ENCODE measurements around the gene STAB2.

The STAB2 gene

GRCh38 chr12:103737881-103738280 is 150.8 kb downstream of the STAB2 start:
- Histone ChIP-seq H3K36me3 (ENCODE audit: insufficient read depth, low read length) (no peaks in the 10 kb centered on the region), H3K4me3 (no peak overlapping the region), H3K27ac (no peak overlapping the region), H3K9ac (ENCODE audit: insufficient read length) (no peak overlapping the region), H3K9me3 (ENCODE audit: low read depth, low read length) (no peaks in the 10 kb centered on the region)
- no peak for DNase-seq (ENCODE audit: low read depth, low spot score)
- TF ChIP-seq FOXP2 (optimal IDR thresholded peaks at IDR 0.05; ENCODE audit: control extremely low read depth, extremely low read length, insufficient read depth) (no peak), POLR2AphosphoS5 (IDR thresholded peaks at IDR 0.05; ENCODE audit: borderline replicate concordance, low read depth, low read length) (no peak), EZH2 (IDR thresholded peaks at IDR 0.05) (no peak)

DNA sequence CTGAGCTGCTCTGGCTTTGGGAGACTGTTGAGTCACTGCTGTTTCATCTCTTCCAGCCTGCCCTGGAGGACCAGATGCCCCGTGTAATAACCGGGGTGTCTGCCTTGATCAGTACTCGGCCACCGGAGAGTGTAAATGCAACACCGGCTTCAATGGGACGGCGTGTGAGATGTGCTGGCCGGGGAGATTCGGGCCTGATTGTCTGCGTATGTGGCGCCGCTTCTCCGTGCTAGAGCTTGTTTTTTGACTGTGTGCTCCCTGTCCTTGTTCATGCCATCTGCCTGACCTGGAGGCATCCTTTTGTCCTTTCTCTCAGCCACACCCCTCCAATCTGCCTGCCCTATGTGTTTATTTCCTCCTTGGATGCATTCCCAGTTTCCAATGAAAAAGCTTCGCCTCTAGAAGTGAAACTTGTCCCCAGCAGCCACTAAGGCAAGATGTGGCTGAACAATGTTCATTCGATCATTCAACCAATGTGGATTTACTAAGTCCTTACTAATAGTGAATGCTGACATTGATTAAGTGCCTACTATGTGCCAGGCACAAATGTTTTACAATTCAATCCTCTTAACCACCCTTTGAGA is 155.4 kb downstream of the STAB2 start:
- no peak overlapping the region for H3K27ac ChIP-seq
- no peak for TF ChIP-seq FOXP2 (optimal IDR thresholded peaks at IDR 0.05; ENCODE audit: control extremely low read depth, extremely low read length, insufficient read depth)
- TF ChIP-seq EZH2 (IDR thresholded peaks at IDR 0.05), result no peak
- no peak for TF ChIP-seq POLR2AphosphoS5 (IDR thresholded peaks at IDR 0.05; ENCODE audit: borderline replicate concordance, low read depth, low read length)

GRCh38 chr12:103743788-103744187 is 156.7 kb downstream of the STAB2 start:
- Histone ChIP-seq H3K36me3 (ENCODE audit: insufficient read depth, low read length) (no peaks in the 10 kb centered on the region), H3K9ac (ENCODE audit: insufficient read length) (no peak overlapping the region), H3K4me3 (no peak overlapping the region), H3K9me3 (ENCODE audit: low read depth, low read length) (no peaks in the 10 kb centered on the region), H3K27ac (no peak overlapping the region)
- DNase-seq (ENCODE audit: low read depth, low spot score), result no peak
- no peak for TF ChIP-seq FOXP2 (optimal IDR thresholded peaks at IDR 0.05; ENCODE audit: control extremely low read depth, extremely low read length, insufficient read depth)
- no peak for TF ChIP-seq POLR2AphosphoS5 (IDR thresholded peaks at IDR 0.05; ENCODE audit: borderline replicate concordance, low read depth, low read length)
- no peak for TF ChIP-seq EZH2 (IDR thresholded peaks at IDR 0.05)

More for the DNA sequence above, 155.4 kb downstream of the STAB2 start:
- Histone ChIP-seq H3K4me3 (no peak overlapping the region), H3K36me3 (ENCODE audit: insufficient read depth, low read length) (no peaks in the 10 kb centered on the region), H3K9ac (ENCODE audit: insufficient read length) (no peak overlapping the region), H3K9me3 (ENCODE audit: low read depth, low read length) (no peaks in the 10 kb centered on the region)
- no peak for DNase-seq (ENCODE audit: low read depth, low spot score)

- no peak for DNase-seq (ENCODE audit: low read depth, low spot score)
- no peak overlapping the region for H3K9ac ChIP-seq (ENCODE audit: insufficient read length)
Measured at GRCh38 chr12:103745962-103746361, 158.9 kb downstream of the STAB2 start.

GRCh38 chr12:103748002-103748401 is 160.9 kb downstream of the STAB2 start:
- H3K27ac ChIP-seq, result no peak overlapping the region
- no peaks in the 10 kb centered on the region for H3K36me3 ChIP-seq (ENCODE audit: insufficient read depth, low read length)
- H3K4me3 ChIP-seq, result no peak overlapping the region
- TF ChIP-seq POLR2AphosphoS5 (IDR thresholded peaks at IDR 0.05; ENCODE audit: borderline replicate concordance, low read depth, low read length), result no peak
- TF ChIP-seq FOXP2 (optimal IDR thresholded peaks at IDR 0.05; ENCODE audit: control extremely low read depth, extremely low read length, insufficient read depth), result no peak
- TF ChIP-seq EZH2 (IDR thresholded peaks at IDR 0.05), result no peak
- H3K9me3 ChIP-seq (ENCODE audit: low read depth, low read length), result no peaks in the 10 kb centered on the region
- DNase-seq (ENCODE audit: low read depth, low spot score), result no peak
- no peak overlapping the region for H3K9ac ChIP-seq (ENCODE audit: insufficient read length)

More at GRCh38 chr12:103745962-103746361, 158.9 kb downstream of the STAB2 start:
- no peaks in the 10 kb centered on the region for H3K36me3 ChIP-seq (ENCODE audit: insufficient read depth, low read length)
- H3K27ac ChIP-seq, result no peak overlapping the region
- no peaks in the 10 kb centered on the region for H3K9me3 ChIP-seq (ENCODE audit: low read depth, low read length)
- H3K4me3 ChIP-seq, result no peak overlapping the region
- TF ChIP-seq FOXP2 (optimal IDR thresholded peaks at IDR 0.05; ENCODE audit: control extremely low read depth, extremely low read length, insufficient read depth) (no peak), POLR2AphosphoS5 (IDR thresholded peaks at IDR 0.05; ENCODE audit: borderline replicate concordance, low read depth, low read length) (no peak), EZH2 (IDR thresholded peaks at IDR 0.05) (no peak)

DNA sequence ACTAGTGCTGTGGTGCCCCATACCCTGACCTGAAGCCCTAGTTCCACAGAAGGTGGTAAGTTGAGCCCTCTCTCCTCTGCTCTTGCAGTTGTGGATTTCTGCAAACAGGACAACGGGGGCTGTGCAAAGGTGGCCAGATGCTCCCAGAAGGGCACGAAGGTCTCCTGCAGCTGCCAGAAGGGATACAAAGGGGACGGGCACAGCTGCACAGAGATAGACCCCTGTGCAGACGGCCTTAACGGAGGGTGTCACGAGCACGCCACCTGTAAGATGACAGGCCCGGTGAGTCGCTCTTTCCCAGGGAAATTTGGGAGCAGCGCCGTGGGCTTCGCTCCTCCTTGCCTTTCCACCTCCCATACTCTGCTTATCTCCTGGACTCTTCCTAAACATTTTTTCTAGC is 161.8 kb downstream of the STAB2 start:
- no peaks in the 10 kb centered on the region for H3K9me3 ChIP-seq (ENCODE audit: low read depth, low read length)
- TF ChIP-seq POLR2AphosphoS5 (IDR thresholded peaks at IDR 0.05; ENCODE audit: borderline replicate concordance, low read depth, low read length) (no peak), FOXP2 (optimal IDR thresholded peaks at IDR 0.05; ENCODE audit: control extremely low read depth, extremely low read length, insufficient read depth) (no peak), EZH2 (IDR thresholded peaks at IDR 0.05) (no peak)
- H3K4me3 ChIP-seq, result no peak overlapping the region
- DNase-seq (ENCODE audit: low read depth, low spot score), result no peak
- no peaks in the 10 kb centered on the region for H3K36me3 ChIP-seq (ENCODE audit: insufficient read depth, low read length)
- H3K27ac ChIP-seq, result no peak overlapping the region
- H3K9ac ChIP-seq (ENCODE audit: insufficient read length), result no peak overlapping the region

GRCh38 chr12:103751171-103751570 is 164.1 kb downstream of the STAB2 start:
- TF ChIP-seq EZH2 (IDR thresholded peaks at IDR 0.05), result no peak
- TF ChIP-seq POLR2AphosphoS5 (IDR thresholded peaks at IDR 0.05; ENCODE audit: borderline replicate concordance, low read depth, low read length), result no peak
- no peak for TF ChIP-seq FOXP2 (optimal IDR thresholded peaks at IDR 0.05; ENCODE audit: control extremely low read depth, extremely low read length, insufficient read depth)
- H3K9me3 ChIP-seq (ENCODE audit: low read depth, low read length), result no peaks in the 10 kb centered on the region
- H3K4me3 ChIP-seq, result no peak overlapping the region
- no peaks in the 10 kb centered on the region for H3K36me3 ChIP-seq (ENCODE audit: insufficient read depth, low read length)
- DNase-seq (ENCODE audit: low read depth, low spot score), result no peak
- H3K9ac ChIP-seq (ENCODE audit: insufficient read length), result no peak overlapping the region
- no peak overlapping the region for H3K27ac ChIP-seq

DNA sequence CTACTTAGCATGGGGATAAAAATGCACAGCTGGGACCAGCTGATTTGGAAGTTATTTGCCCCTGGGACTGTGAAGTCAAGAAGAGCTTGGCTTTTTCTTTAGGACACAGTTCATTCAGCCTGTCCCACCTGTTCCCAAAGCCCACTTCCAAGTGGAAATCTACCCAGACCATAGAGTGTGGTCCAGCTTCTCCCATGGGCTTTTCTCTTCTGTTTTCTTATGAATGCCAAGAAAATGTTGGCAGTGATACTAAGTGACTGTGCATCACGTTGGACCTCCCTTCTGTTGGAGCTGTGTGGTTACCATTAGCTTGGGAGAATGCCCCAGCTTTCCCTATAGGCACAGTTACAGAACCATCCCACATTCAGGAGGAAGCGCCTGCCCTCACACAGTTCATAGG is 164.5 kb downstream of the STAB2 start:
- TF ChIP-seq EZH2 (IDR thresholded peaks at IDR 0.05) (no peak), POLR2AphosphoS5 (IDR thresholded peaks at IDR 0.05; ENCODE audit: borderline replicate concordance, low read depth, low read length) (no peak), FOXP2 (optimal IDR thresholded peaks at IDR 0.05; ENCODE audit: control extremely low read depth, extremely low read length, insufficient read depth) (no peak)
- H3K9me3 ChIP-seq (ENCODE audit: low read depth, low read length), result no peaks in the 10 kb centered on the region
- H3K27ac ChIP-seq, result no peak overlapping the region
- no peak for DNase-seq (ENCODE audit: low read depth, low spot score)
- no peaks in the 10 kb centered on the region for H3K36me3 ChIP-seq (ENCODE audit: insufficient read depth, low read length)
- no peak overlapping the region for H3K9ac ChIP-seq (ENCODE audit: insufficient read length)
- no peak overlapping the region for H3K4me3 ChIP-seq

DNA sequence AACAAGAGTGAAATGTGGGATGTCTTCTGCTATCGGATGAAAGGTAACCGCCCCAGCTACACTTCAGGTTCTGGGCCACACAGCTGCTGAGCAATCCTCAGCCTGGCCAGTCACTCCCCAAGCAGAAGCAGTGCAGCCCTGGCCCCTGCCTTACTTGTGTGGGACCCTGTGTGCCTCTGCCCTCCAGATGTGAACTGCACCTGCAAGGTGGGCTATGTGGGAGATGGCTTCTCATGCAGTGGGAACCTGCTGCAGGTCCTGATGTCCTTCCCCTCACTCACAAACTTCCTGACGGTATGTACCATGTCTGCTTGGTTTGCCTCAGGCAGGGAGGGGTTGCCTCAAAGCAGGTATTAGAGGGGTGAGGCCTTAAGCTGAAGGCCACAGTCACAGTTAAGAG is 168.4 kb downstream of the STAB2 start:
- Histone ChIP-seq H3K4me3 (no peak overlapping the region), H3K9ac (ENCODE audit: insufficient read length) (no peak overlapping the region), H3K27ac (no peak overlapping the region), H3K9me3 (ENCODE audit: low read depth, low read length) (no peaks in the 10 kb centered on the region), H3K36me3 (ENCODE audit: insufficient read depth, low read length) (no peaks in the 10 kb centered on the region)
- DNase-seq (ENCODE audit: low read depth, low spot score), result no peak
- TF ChIP-seq EZH2 (IDR thresholded peaks at IDR 0.05), result no peak
- TF ChIP-seq POLR2AphosphoS5 (IDR thresholded peaks at IDR 0.05; ENCODE audit: borderline replicate concordance, low read depth, low read length), result no peak
- no peak for TF ChIP-seq FOXP2 (optimal IDR thresholded peaks at IDR 0.05; ENCODE audit: control extremely low read depth, extremely low read length, insufficient read depth)
